Thyroid gland (tissue), 4 donors: ENCODE measurements around the gene C4orf50.

Source experiments
- CTCF ChIP-seq, 6 experiments: fragments of 200-600 bp in 3 of 6; fragments of 450-650 bp in 3 of 6; sonication (generic) in 3 of 6; IDR thresholded peaks; one replicate each; pipeline ENCODE4 v1.5.1; 2016 to 2019; ENCODE audit warnings: antibody characterized with exemption in 6 of 6, mild to moderate bottlenecking in 2 of 6, inconsistent platforms in 1 of 6, moderate library complexity in 1 of 6
- POLR2A ChIP-seq, 2 donors: fragments of 450-650 bp; IDR thresholded peaks; one replicate each; pipeline ENCODE4 v1.6.1; 2017; ENCODE audit warnings: antibody characterized with exemption in 2 of 2, mild to moderate bottlenecking in 2 of 2, moderate library complexity in 1 of 2

DNA sequence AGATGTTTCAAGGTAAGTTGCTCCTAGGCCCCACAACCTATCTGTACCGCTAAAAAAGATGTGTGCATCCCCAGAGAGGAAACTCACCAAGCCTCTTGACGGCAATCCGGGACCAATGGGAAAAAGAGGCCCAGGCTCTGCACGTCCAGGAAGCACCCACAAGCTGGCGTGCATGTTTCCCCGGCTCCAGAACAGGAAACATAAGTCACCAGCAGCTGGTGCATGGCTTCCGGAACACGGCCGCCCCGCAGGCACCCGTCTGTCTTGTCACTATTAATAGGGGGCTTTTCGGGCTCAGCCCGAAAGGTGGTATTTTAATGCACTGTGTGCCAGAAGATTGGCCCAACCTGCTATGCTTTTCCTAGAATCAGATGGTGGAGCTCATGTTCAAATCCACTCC, 147.5 kb downstream of the C4orf50 start:
- no peak for TF ChIP-seq CTCF (IDR thresholded peaks at IDR 0.05)
- no peak for TF ChIP-seq POLR2A (IDR thresholded peaks at IDR 0.05)
